SH-SY5Y (cell line): Measurements from ENCODE around the gene UBE2R2.

Experiments
- GATA2 ChIP-seq: IDR thresholded peaks from 2 replicates; pipeline ENCODE4 v1.6.1; 2011; ENCODE audit warnings: mild to moderate bottlenecking, low read depth, low read length
- GATA3 ChIP-seq: IDR thresholded peaks from 2 replicates; pipeline ENCODE4 v1.6.1; 2011; ENCODE audit warnings: low read depth, mild to moderate bottlenecking, low read length, moderate library complexity

The UBE2R2 gene

GRCh38 chr9:33908749-33909148 is 91.8 kb downstream of the UBE2R2 start:
- TF ChIP-seq GATA2, result no peak
- no peak for TF ChIP-seq GATA3

- TF ChIP-seq GATA3, result no peak
- TF ChIP-seq GATA2, result no peak
These were observed 96.6 kb downstream of the UBE2R2 start for GRCh38 chr9:33913541-33913940.

GRCh38 chr9:33914887-33915628 is 98.1 kb downstream of the UBE2R2 start:
- TF ChIP-seq GATA2, result no peak
- TF ChIP-seq GATA3, result no peak

- TF ChIP-seq GATA2, result no peak
- TF ChIP-seq GATA3, result no peak
These were observed 100.1 kb downstream of the UBE2R2 start for GRCh38 chr9:33917036-33917435.

- no peak for TF ChIP-seq GATA3
- TF ChIP-seq GATA2, result no peak
These were observed 102.4 kb downstream of the UBE2R2 start for GRCh38 chr9:33919276-33919897.

- TF ChIP-seq GATA3 (no peak), GATA2 (no peak)
These were observed 105.3 kb downstream of the UBE2R2 start for GRCh38 chr9:33921967-33922895.

GRCh38 chr9:33923079-33923478 is 106.1 kb downstream of the UBE2R2 start:
- no peak for TF ChIP-seq GATA2
- no peak for TF ChIP-seq GATA3

- TF ChIP-seq GATA3, result no peak
- no peak for TF ChIP-seq GATA2
These were observed 107.2 kb downstream of the UBE2R2 start for GRCh38 chr9:33923998-33924701.

- TF ChIP-seq GATA2, result no peak
- no peak for TF ChIP-seq GATA3
These were observed 108.2 kb downstream of the UBE2R2 start for GRCh38 chr9:33924978-33925797.

GRCh38 chr9:33926746-33927485 is 110.0 kb downstream of the UBE2R2 start:
- TF ChIP-seq GATA2 (no peak), GATA3 (no peak)

GRCh38 chr9:33927694-33928093 is 110.7 kb downstream of the UBE2R2 start:
- TF ChIP-seq GATA3 (no peak), GATA2 (no peak)

GRCh38 chr9:33931326-33931725 is 114.4 kb downstream of the UBE2R2 start:
- no peak for TF ChIP-seq GATA3
- TF ChIP-seq GATA2, result no peak
